Loucy (cell line): ENCODE results near the gene ERAL1.
A peak's percentile ranks its signal among the peaks of the same experiment; 100 is the strongest.

ENCODE experiments used
- H2AFZ ChIP-seq: fragments of 200-600 bp; sonication (generic); 2 replicates; pipeline ENCODE4 v1.6.0; 2016; ENCODE audit warnings: antibody characterized with exemption, mild to moderate bottlenecking, low read length, moderate library complexity
- H3F3A ChIP-seq: fragments of 200-600 bp; 2 replicates; pipeline ENCODE4 v1.6.0; 2016; ENCODE audit warnings: antibody characterized with exemption, low read depth, mild to moderate bottlenecking
- H3K27me3 ChIP-seq: fragments of 200-600 bp; sonication (generic); 2 replicates; pipeline ENCODE4 v1.6.1; 2014; ENCODE audit warnings: low read length, mild to moderate bottlenecking; ENCODE audit not compliant: insufficient read depth, poor library complexity, severe bottlenecking
- H3K36me3 ChIP-seq: fragments of 200-600 bp; sonication (generic); 2 replicates; pipeline ENCODE4 v1.6.1; 2016; ENCODE audit warnings: low read length; ENCODE audit not compliant: insufficient read depth
- H3K4me1 ChIP-seq: fragments of 200-600 bp; sonication (generic); 2 replicates; pipeline ENCODE4 v1.5.1; 2014; ENCODE audit warnings: low read length, mild to moderate bottlenecking; ENCODE audit not compliant: insufficient read depth, poor library complexity, severe bottlenecking
- H3K4me2 ChIP-seq: fragments of 200-600 bp; sonication (generic); 2 replicates; pipeline ENCODE4 v1.6.0; 2014; ENCODE audit warnings: antibody characterized with exemption, low read length, low read depth, mild to moderate bottlenecking; ENCODE audit not compliant: poor library complexity, severe bottlenecking
- H3K4me3 ChIP-seq: fragments of 200-600 bp; sonication (generic); 2 replicates; pipeline ENCODE4 v1.5.1; 2014; ENCODE audit warnings: low read length, mild to moderate bottlenecking, mixed read lengths; ENCODE audit not compliant: poor library complexity, severe bottlenecking
- H3K79me2 ChIP-seq: fragments of 200-600 bp; sonication (generic); 2 replicates; pipeline ENCODE4 v1.6.1; 2014; ENCODE audit warnings: low read length; ENCODE audit not compliant: insufficient read depth
- H3K9ac ChIP-seq: fragments of 200-600 bp; sonication (generic); 2 replicates; pipeline ENCODE4 v1.6.0; 2014; ENCODE audit warnings: mild to moderate bottlenecking, low read depth, low read length, moderate library complexity; ENCODE audit not compliant: poor library complexity, severe bottlenecking
- H3K9me2 ChIP-seq: fragments of 200-600 bp; sonication (generic); replicated peaks from 2 replicates; pipeline ENCODE4 v1.6.1; 2016; ENCODE audit warnings: low read depth, low read length, mixed read lengths
- H3K9me3 ChIP-seq: fragments of 200-600 bp; sonication (generic); 2 replicates; pipeline ENCODE4 v1.6.1; 2014; ENCODE audit warnings: mild to moderate bottlenecking, antibody characterized with exemption, low read length, low read depth; ENCODE audit not compliant: insufficient read depth
- H4K20me1 ChIP-seq: fragments of 200-600 bp; sonication (generic); 2 replicates; pipeline ENCODE4 v1.6.0; 2014; ENCODE audit warnings: antibody characterized with exemption, low read length, mild to moderate bottlenecking; ENCODE audit not compliant: insufficient read depth, poor library complexity, severe bottlenecking
- EZH2phosphoT487 ChIP-seq: fragments of 200-600 bp; IDR thresholded peaks from 2 replicates; pipeline ENCODE4 v1.6.1; 2018; ENCODE audit warnings: antibody characterized with exemption, mild to moderate bottlenecking, moderate library complexity, borderline replicate concordance
- TF ChIP-seq, protein P1 (sequence below): fragments of 200-600 bp; sonication (generic); conservative IDR thresholded peaks from 2 replicates; pipeline ENCODE4 v1.5.1; 2014; ENCODE audit warnings: mild to moderate bottlenecking, antibody characterized with exemption, low read length

The ERAL1 gene

DNA sequence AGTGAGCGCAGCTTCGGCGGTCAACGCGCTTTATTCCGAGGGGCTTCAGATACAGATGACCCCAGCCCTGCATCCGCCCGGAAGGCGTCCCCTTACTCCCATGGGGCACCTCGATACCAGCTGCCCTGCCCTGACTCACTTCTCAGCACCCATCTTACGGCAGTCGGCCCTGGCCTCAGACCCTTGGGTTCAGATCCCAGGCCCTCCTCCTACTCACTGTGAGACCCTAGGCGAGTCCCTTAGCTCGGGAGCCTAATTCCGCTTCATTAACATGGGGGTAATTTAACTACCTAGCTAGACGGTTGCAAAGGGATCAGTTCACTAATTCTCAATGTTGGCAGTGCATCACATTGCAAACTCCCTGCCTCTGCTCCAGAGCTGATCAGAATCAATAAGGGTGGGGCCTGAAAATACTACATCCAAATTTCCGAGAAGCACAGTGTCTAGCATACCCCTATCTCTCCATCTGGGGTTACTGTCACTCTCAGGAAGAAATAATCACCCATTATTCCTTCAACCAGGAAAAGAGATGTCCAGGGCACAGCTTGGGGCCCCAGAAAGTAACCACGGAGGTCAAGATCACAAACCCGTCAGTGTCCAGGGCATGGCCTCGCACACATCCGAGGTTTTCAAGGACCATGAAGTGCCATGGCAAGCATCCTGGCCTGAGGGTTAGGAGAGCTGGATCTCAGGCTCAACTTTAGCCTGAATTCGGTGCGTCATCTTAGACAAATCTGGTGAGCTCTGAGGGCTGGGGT lies 43.1 kb downstream of the ERAL1 start:
- peak overlapping the region; percentile 65 for H2AFZ ChIP-seq
- H3F3A ChIP-seq = no peaks in the 10 kb centered on the region
- TF ChIP-seq, protein P1, sequence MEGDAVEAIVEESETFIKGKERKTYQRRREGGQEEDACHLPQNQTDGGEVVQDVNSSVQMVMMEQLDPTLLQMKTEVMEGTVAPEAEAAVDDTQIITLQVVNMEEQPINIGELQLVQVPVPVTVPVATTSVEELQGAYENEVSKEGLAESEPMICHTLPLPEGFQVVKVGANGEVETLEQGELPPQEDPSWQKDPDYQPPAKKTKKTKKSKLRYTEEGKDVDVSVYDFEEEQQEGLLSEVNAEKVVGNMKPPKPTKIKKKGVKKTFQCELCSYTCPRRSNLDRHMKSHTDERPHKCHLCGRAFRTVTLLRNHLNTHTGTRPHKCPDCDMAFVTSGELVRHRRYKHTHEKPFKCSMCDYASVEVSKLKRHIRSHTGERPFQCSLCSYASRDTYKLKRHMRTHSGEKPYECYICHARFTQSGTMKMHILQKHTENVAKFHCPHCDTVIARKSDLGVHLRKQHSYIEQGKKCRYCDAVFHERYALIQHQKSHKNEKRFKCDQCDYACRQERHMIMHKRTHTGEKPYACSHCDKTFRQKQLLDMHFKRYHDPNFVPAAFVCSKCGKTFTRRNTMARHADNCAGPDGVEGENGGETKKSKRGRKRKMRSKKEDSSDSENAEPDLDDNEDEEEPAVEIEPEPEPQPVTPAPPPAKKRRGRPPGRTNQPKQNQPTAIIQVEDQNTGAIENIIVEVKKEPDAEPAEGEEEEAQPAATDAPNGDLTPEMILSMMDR = no peak
- no peak for TF ChIP-seq EZH2phosphoT487
- H3K79me2 ChIP-seq = peaks cover 64% of the 10 kb centered on the region
- peaks cover 58% of the 10 kb centered on the region for H3K4me1 ChIP-seq
- H4K20me1 ChIP-seq = peaks cover 18% of the 10 kb centered on the region
- no peaks in the 10 kb centered on the region for H3K9me3 ChIP-seq
- H3K4me3 ChIP-seq = peak overlapping the region; percentile 97
- H3K4me2 ChIP-seq = peak overlapping the region; percentile 95
- H3K36me3 ChIP-seq = no peaks in the 10 kb centered on the region
- H3K9me2 ChIP-seq = no peaks in the 10 kb centered on the region
- no peaks in the 10 kb centered on the region for H3K27me3 ChIP-seq
- peak overlapping the region; percentile 93 for H3K9ac ChIP-seq

DNA sequence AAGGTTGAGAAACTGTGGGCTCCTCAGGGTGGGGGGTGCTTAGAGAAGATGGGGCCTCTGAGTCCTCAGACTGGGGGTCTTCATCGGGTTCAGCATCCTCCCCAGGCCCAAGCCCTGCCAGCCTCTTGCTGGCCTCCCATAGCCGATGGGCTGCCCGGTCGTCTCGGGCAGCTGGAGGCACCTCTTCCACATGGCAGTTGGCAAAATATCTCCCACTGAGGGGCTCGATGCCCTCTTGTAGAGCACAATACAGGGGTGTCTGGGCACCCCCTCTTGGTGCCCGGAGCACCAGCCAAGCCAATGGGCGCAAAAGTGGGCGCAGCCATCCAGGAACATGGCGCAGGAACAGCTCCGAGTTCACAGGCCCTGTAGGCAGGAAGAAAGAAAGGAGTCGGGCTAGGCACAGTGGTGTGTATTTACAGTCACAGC lies 43.7 kb downstream of the ERAL1 start:
- Histone ChIP-seq H3K4me1 (peaks cover 56% of the 10 kb centered on the region), H4K20me1 (peaks cover 20% of the 10 kb centered on the region), H3K79me2 (peaks cover 59% of the 10 kb centered on the region), H3K9me3 (no peaks in the 10 kb centered on the region), H3K9ac (peak overlapping the region; percentile 93), H3K27me3 (no peaks in the 10 kb centered on the region), H3F3A (no peaks in the 10 kb centered on the region), H3K9me2 (no peaks in the 10 kb centered on the region), H3K4me3 (peak overlapping the region; percentile 97), H3K4me2 (peak overlapping the region; percentile 14), H2AFZ (no peak overlapping the region), H3K36me3 (no peaks in the 10 kb centered on the region)
- TF ChIP-seq, protein P1 = no peak
- TF ChIP-seq EZH2phosphoT487 = no peak

DNA sequence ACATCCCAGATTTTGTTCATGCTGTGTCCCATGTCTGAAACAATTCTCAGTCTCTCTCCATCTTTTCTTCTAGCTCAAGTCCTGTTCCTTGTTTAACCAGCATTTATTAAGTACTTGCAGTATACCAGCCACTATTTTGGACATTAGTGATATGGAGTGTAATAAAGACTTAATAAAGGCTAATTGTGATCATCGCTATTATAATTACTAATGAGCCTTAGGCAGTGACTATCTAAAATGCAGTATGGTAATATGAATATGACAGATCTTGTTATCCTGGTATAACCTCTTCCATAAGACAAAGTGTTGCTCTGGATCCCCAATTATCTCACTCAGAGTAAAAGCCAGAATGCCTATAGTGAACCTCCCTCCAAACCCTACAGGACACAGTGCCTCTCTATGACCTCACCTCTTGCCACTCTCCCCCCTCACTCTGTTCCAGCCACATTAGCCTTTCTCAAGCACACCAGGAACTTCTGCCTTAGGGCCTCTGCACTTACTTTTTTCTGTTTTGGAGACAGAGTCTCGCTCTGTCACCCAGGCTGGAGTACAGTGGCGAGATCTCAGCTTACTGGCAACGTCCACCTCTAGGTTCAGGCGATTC lies 44.5 kb downstream of the ERAL1 start:
- Histone ChIP-seq H3K79me2 (peaks cover 51% of the 10 kb centered on the region), H3F3A (no peaks in the 10 kb centered on the region)

More for the DNA sequence above, 44.5 kb downstream of the ERAL1 start:
- no peak overlapping the region for H2AFZ ChIP-seq
- H3K9me2 ChIP-seq = no peaks in the 10 kb centered on the region
- no peaks in the 10 kb centered on the region for H3K36me3 ChIP-seq
- H3K9me3 ChIP-seq = no peaks in the 10 kb centered on the region
- peak overlapping the region; percentile 15 for H3K4me3 ChIP-seq
- H3K9ac ChIP-seq = no peak overlapping the region
- H3K27me3 ChIP-seq = no peaks in the 10 kb centered on the region
- peaks cover 20% of the 10 kb centered on the region for H4K20me1 ChIP-seq
- peaks cover 52% of the 10 kb centered on the region for H3K4me1 ChIP-seq
- TF ChIP-seq, protein P1 = no peak
- H3K4me2 ChIP-seq = peak overlapping the region; percentile 14
